Breast epithelium (tissue), 3 donors: ENCODE results near the gene E4F1.

Source experiments
- POLR2A ChIP-seq: fragments of 450-650 bp; IDR thresholded peaks from one replicate; pipeline ENCODE4 v1.6.1; 2016; ENCODE audit warnings: antibody characterized with exemption, mild to moderate bottlenecking, moderate library complexity
- TF ChIP-seq, protein P1 (sequence below), 3 donors: fragments of 450-650 bp; IDR thresholded peaks; one replicate each; pipeline ENCODE4 v1.5.1; 2016 to 2017; ENCODE audit warnings: antibody characterized with exemption in 3 of 3, mild to moderate bottlenecking in 3 of 3, moderate library complexity in 3 of 3

DNA sequence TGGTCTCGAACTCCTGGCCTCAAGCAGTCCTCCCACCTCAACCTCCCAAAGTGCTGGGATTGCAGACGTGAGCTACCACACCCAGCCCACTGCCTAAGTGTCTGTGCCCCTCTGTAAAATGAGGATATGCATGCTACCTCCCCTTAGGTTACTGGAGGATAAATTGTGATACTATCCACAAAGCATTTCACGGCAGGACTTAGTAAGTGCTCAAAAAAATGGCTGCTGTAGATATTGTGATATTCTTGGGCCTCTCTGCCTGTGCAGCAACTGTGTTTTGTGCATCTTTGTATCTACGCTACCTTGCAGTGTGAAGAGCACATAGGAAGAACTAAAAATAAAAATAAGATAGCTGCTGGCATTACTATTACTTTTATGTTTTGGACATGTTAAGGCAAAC is 25.1 kb upstream of the E4F1 start:
- TF ChIP-seq, protein P1, sequence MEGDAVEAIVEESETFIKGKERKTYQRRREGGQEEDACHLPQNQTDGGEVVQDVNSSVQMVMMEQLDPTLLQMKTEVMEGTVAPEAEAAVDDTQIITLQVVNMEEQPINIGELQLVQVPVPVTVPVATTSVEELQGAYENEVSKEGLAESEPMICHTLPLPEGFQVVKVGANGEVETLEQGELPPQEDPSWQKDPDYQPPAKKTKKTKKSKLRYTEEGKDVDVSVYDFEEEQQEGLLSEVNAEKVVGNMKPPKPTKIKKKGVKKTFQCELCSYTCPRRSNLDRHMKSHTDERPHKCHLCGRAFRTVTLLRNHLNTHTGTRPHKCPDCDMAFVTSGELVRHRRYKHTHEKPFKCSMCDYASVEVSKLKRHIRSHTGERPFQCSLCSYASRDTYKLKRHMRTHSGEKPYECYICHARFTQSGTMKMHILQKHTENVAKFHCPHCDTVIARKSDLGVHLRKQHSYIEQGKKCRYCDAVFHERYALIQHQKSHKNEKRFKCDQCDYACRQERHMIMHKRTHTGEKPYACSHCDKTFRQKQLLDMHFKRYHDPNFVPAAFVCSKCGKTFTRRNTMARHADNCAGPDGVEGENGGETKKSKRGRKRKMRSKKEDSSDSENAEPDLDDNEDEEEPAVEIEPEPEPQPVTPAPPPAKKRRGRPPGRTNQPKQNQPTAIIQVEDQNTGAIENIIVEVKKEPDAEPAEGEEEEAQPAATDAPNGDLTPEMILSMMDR (IDR thresholded peaks at IDR 0.05): no peak
- TF ChIP-seq POLR2A: no peak
